ENCODE data around the gene ATG16L1.

Gene ATG16L1

DNA sequence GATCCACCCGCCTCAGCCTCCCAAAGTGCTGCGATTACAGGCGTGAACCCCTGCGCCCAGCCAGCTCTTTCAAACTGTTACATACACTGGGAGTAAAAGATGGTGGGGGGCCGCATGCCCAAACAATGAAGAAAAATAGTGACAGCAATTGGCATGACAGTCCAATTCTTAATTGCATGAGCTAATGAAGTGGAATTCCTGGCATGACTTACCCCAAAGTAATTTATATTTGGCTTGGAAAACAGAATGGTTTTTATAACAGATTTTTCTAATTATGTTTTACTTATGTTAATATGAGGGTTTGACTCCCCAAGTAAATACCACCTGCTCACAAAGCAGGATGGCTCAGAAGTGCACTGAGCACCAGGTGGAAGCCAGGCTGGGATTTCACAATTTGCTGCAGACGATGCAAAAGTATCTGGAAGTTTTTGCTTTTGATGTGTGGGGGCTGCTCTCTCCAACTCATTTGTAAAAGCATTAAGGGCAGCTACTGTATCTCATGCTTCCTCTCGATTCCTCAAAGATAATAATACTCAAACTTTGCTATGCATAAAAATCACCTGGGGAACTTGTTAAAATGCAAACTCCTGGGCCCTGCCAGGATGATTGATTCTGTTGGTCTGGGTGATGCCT, 24.0 kb upstream of the ATG16L1 start:
- FAIRE-seq: no peak

- FAIRE-seq: no peak
Measured at GRCh38 chr2:233228376-233228775, 23.1 kb upstream of the ATG16L1 start.

GRCh38 chr2:233233618-233234230, 17.7 kb upstream of the ATG16L1 start:
- FAIRE-seq: no peak

GRCh38 chr2:233234264-233234663, 17.2 kb upstream of the ATG16L1 start:
- FAIRE-seq: no peak

- no peak for FAIRE-seq
Measured at GRCh38 chr2:233234996-233235395, 16.5 kb upstream of the ATG16L1 start.

GRCh38 chr2:233235977-233236376, 15.5 kb upstream of the ATG16L1 start:
- FAIRE-seq: no peak

DNA sequence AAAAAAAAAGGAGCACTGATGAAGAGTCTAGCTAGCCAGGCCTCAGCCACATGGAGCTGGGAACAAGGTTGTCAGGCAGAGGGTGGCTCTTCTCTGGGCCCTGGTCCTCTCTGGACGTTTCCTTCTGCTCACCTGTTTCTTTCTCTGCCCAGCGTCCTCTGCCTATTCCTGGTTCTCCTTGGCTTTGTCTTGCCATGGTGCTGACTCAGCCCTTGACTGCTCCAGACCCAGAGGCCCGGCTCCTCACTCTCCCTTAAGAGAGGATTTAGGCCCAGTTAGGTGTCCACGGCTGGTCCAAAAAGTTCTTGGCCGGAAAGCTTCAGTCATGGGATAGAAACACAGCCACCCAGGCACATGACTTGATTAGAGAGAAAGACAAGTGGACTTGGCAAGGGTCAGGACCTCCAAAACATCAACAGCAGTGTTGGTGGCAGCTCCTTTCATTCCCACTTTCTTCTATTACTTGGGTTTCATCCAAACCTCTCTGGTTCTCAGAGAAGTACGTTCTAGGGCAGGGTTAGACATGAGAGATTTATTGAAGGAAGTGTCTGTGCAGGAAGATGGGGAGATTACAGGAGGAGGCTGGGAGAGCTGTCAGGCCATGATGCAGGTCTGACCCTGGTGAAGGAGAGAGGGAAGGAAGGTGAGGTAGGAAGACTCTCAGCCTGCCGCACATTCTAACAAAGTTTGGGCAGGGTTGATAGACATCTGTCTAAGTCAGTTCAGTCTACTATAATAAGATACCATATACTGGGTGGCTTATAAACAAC, 14.5 kb upstream of the ATG16L1 start:
- FAIRE-seq: no peak

- FAIRE-seq: no peak
Measured at GRCh38 chr2:233240897-233241296, 10.6 kb upstream of the ATG16L1 start.

DNA sequence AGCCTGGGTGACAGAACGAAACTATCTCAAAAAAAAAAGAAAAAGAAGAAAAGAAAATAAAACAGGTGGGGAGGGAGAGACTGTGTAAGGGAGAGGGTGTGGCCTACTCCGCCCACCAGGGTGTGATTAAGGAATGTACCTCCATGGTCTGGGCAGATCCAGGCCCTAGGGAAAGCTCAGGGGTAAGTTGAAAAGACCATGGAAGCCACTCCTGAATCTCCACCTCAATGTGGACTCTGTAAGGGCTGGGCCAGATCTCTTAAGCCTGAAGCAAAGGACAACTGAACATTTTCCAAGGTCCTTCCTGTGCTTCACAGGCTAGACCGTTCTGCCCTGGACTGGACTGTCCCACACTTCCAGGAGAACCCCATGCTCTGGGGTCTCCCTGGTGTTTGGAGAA, 9.7 kb upstream of the ATG16L1 start:
- FAIRE-seq: no peak

DNA sequence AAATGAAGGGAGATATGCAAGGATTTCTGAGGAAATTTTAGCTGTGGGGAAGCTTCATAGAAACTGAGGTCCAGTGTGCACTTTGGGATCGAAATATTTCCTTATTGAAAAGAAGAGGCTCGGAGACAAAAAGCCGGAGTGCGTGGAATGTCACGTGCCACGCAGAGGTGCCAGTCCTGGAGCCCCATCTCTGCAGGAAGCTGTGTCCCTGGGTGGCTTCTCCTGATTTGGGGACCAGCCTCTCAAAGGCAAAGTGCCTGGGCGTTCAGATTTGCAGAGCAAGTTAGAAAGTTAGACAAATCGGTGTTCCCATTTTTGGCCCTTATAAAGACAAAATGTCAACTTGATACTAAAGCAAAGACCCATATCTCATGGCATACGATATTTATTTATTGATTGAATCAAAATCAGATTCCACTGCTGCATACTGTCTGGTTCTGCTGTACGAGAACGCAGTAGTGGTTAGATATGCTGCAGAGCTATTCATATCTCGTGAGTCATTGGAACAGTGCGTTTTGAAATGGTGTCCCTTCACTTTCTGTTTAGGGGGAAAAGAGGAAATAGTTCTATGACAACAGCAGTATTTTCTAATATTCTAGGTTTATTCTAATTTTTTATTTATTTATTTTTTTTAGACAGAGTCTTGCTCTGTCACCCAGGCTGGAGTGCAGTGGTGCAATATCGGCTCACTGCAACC, 9.1 kb upstream of the ATG16L1 start:
- no peak for FAIRE-seq

DNA sequence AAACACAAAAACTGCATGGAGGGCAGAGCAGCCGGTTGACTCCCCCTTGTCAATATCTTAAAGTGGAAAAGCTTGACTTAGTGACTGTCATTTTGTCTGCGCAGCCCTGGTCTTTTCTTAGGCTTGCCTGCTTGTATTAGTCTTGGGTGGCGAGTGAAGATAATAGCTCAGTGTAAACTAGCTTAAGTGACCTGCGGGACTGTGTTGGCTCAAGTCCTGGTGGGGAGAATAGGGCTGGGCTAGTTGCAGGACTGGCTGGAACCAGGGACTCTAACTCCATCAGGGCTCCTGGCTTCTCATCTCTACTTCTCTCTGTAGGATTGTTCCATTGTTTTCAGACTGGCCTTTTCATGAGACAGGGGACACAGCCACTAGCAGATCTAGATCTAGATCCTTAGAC, 8.1 kb upstream of the ATG16L1 start:
- FAIRE-seq: no peak

DNA sequence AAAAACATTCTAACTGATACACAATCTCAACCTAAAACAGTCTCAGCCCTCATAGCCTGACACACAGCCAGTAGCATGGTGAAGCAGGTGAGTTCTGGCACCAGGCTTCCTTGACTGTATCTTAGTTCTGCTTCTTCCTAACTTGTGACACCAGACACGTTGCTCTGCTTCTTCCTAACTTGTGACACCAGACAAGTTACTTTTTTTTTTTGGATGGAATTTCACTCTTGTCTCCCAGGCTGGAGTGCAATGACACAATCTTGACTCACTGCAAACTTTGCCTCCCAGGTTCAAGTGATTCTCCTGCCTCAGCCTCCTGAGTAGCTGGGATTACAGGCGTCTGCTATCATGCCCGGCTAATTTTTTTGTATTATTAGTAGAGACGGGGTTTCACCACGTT, 6.7 kb upstream of the ATG16L1 start:
- no peak for FAIRE-seq

- no peak for FAIRE-seq
Measured at GRCh38 chr2:233245406-233245805, 6.1 kb upstream of the ATG16L1 start.

- no peak for FAIRE-seq
Measured at GRCh38 chr2:233247116-233247515, 4.4 kb upstream of the ATG16L1 start.

DNA sequence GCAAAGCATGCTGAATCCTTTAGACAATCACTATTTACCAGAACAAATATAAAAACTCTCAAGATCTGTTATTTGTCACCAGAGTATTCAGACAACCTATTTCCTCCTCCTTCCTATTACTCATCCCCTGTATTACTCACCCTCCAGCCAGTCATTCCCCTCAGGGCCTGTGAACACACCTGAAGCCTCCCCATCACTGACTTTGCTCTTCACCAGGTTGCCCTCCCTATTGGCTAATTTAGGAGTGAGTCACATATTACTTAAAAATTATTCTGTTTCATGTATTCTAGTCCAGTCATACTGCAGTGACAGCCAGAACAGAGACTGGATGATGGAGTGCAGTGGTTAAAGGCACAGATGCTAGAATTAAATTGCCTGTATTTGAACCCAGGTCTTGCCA, 3.7 kb upstream of the ATG16L1 start:
- FAIRE-seq: no peak

DNA sequence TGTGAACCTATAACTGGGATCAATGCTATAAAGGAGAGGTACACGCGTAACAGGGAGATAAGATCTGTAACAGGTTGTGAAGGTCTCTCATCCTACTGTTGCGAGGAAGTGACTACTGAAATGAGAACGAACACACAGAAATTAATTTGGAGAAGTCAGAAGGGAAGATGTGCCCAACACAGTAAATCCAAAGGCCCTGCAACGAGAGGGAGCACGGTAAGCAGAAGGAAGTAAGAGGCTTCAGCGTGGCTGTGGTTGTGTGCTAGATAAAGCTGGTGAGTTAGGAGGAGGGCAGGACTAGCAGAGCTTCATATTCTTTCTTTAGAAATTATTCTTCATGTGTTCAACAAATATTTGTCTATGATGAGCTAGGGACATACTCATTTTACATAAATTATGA, 2.5 kb upstream of the ATG16L1 start:
- FAIRE-seq: no peak

- FAIRE-seq: no peak
Measured at GRCh38 chr2:233250568-233250967, 905 bp upstream of the ATG16L1 start.

DNA sequence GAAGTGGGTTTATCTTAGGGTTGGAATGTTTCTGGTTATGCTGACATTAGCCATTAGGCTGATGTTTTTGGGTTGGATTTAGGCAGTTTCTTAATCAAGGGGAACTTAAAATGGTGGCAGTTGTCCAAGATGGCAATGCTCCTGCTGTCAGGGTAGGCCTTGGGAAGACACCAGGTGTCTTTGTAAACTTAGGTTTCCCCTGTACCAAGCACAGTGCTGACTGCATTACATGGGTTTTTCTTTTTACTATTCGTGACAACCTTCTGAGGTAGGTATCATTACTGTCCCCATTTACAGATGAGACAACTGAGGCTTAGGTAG, 528 bp upstream of the ATG16L1 start:
- FAIRE-seq: no peak

GRCh38 chr2:233252227-233252626, 754 bp downstream of the ATG16L1 start:
- FAIRE-seq: no peak

DNA sequence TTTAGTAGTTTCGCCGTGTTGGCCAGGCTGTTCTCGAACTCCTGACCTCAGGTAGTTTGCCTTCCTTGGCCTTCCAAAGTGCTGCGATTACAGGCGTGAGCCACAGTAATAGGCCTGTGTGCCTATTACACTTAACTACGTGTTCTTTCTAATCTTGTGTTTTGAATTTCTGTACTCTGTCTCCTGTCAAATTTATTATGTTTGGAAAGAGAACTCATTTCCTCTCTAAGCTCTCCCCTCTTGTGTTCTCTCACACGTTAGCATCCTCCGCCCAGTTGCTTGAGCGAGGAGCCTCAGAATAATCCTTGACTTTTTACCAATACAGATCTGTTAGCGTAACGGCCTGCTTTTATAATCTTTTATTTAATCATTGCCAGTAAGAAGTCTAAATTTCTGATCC, 3.7 kb downstream of the ATG16L1 start:
- no peak for FAIRE-seq

DNA sequence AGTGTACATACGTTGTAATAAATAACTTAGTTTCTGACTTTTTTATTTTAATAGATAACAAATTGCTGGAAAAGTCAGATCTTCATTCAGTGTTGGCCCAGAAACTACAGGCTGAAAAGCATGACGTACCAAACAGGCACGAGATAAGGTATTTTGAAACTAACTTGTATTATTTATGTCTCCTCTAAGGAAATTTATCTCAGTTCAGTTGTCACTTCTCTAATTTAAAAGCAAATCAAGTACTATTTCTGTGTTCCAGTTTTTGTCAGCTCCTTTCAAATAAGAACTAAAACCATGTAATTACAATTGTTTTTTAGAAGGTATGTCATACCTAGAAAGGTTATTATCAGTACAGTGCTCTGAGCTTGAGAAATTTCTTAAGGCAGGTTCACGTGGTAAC, 4.6 kb downstream of the ATG16L1 start:
- FAIRE-seq: no peak

- FAIRE-seq: no peak
Measured at GRCh38 chr2:233258211-233258610, 6.7 kb downstream of the ATG16L1 start.

DNA sequence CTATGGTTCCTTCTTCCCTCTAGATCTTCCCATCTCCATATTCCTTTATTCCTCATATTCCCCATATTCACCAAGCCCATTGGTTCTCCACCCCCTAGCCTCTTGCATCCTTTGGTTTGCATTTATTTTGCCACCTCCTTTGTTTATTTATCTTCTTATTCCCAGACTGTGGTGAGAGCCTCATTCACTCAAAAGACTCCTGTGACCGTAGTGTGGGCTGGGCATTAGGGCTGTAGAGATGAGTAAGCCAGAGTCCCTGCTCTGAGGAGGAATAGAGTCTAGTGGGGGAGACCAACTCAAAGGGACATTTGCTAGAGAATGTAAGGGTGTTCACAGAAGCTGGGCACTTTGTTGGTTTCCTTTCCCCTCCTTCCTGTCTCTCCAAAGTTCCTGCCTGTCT, 8.3 kb downstream of the ATG16L1 start:
- FAIRE-seq: no peak

DNA sequence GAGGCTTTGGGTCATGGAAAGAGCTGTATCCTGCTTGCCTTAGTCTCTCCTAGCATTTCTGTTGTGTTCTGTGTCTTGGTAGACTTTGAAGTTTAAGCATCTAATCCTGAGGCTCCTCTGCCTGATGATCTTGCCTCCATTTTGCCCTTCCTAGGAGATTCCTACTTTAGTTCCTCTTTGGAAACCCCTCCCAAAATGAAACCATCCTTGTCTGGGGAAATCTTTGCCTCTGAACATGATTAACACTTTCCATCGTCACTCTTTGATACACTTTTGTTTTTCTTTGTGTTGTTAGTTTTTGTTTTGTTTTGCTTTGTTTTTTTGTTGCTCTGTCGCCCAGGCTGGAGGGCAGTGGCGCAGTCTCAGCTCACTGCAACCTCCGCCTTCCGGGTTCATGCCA, 9.2 kb downstream of the ATG16L1 start:
- no peak for FAIRE-seq

All from islet of Langerhans (tissue), 1 donor.